Stimulated activated CD4-positive, alpha-beta T cell treated with anti-CD3 and anti-CD28 coated beads, Interleukin-4, amount 100 ng/mL, for 48 hours (primary cell): Measurements from ENCODE around the gene DNAJC11.

Source experiments
- DNase-seq, 2 donors: peaks; one replicate each; pipeline ENCODE4 v3.0.0-alpha.2; 2020; ENCODE audit warnings: low read depth in 2 of 2

DNAJC11 gene

GRCh38 chr1:6585081-6585722 lies 116.4 kb downstream of the DNAJC11 start:
- no peak for DNase-seq
